ENCODE measurements around the gene LIN54.

- TF ChIP-seq, protein P1, sequence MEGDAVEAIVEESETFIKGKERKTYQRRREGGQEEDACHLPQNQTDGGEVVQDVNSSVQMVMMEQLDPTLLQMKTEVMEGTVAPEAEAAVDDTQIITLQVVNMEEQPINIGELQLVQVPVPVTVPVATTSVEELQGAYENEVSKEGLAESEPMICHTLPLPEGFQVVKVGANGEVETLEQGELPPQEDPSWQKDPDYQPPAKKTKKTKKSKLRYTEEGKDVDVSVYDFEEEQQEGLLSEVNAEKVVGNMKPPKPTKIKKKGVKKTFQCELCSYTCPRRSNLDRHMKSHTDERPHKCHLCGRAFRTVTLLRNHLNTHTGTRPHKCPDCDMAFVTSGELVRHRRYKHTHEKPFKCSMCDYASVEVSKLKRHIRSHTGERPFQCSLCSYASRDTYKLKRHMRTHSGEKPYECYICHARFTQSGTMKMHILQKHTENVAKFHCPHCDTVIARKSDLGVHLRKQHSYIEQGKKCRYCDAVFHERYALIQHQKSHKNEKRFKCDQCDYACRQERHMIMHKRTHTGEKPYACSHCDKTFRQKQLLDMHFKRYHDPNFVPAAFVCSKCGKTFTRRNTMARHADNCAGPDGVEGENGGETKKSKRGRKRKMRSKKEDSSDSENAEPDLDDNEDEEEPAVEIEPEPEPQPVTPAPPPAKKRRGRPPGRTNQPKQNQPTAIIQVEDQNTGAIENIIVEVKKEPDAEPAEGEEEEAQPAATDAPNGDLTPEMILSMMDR (conservative IDR thresholded peaks at IDR 0.05 in 1 of 2, IDR thresholded peaks at IDR 0.05 in 1 of 2; ENCODE audit: extremely low read depth in 1 of 2, insufficient read depth in 1 of 2, low read depth in 1 of 2, low read length in 2 of 2): no peak
- TF ChIP-seq EZH2 (IDR thresholded peaks at IDR 0.05; ENCODE audit: borderline replicate concordance, low read length): no peak
Measured at GRCh38 chr4:82919386-82919785, 91.2 kb downstream of the LIN54 start.
